Raji (cell line): ENCODE measurements around the gene MIOX.

Experiments
- POLR2A ChIP-seq: IDR thresholded peaks from 2 replicates; pipeline ENCODE4 v1.6.1; 2011; ENCODE audit warnings: low read depth, low read length, control low read depth; ENCODE audit not compliant: insufficient read depth

Gene MIOX

GRCh38 chr22:50531546-50531961 lies 44.9 kb downstream of the MIOX start:
- peak; percentile 67 for TF ChIP-seq POLR2A

GRCh38 chr22:50531962-50532674 lies 45.5 kb downstream of the MIOX start:
- no peak; the same call in 1 of the 2 replicates for TF ChIP-seq POLR2A

- no peak for TF ChIP-seq POLR2A
These were observed 46.5 kb downstream of the MIOX start for GRCh38 chr22:50532824-50533796.

DNA sequence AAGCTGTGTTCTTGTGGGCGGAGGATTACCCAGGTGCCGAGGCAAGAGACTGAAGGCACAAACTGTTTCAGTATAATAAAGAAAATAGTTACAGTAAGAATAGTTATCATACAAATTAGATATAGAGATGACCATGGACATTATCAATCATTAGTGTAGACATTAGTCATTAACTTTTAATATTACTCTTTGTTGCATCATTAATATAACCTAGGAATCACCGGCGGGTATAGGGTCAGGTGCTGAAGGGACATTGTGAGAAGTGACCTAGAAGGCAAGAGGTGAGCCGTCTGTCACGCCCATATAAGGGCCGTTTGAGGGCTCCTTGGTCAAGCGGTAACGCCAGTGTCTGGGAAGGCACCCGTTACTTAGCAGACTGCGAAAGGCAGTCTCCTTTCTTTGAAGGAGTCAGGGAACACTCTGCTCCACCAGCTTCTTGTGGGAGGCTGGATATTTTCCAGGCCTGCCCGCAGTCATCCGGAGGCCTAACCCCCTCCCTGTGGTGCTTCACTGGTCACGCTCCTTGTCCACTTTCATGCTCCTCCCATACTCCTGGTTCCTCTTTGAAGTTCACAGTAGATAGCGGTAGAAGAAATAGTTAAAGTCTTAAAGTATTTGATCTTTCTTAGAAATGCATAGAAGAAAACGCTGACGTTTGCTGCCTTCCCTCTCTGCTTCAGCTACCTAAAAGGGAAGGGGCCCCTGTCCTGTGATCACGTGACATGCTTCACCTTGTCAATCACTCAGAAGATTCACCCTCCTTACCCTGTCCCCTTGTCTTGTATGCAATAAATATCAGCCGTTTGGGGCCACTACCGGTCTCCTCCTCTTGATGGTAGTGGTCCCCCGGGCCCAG lies 47.4 kb downstream of the MIOX start:
- TF ChIP-seq POLR2A = peak; percentile 64

DNA sequence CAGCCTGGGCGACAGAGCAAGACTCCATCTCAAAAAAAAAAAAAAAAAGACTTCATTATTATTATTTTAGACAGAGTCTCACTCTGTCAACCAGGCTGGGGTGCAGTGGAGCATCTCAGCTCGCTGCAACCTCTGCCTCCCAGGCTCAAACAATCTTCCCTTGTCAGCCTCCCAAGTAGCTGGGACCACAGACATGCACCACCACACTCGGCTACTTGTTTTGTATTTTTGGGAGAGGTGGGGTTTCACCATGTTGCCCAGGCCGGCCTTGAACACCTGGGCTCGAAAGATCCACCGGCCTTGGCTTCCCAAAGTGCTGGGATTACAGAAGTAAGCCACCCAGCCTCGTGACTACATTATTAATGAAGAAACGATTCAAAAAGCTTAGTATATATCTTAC lies 48.5 kb downstream of the MIOX start:
- peak; percentile 53 for TF ChIP-seq POLR2A

DNA sequence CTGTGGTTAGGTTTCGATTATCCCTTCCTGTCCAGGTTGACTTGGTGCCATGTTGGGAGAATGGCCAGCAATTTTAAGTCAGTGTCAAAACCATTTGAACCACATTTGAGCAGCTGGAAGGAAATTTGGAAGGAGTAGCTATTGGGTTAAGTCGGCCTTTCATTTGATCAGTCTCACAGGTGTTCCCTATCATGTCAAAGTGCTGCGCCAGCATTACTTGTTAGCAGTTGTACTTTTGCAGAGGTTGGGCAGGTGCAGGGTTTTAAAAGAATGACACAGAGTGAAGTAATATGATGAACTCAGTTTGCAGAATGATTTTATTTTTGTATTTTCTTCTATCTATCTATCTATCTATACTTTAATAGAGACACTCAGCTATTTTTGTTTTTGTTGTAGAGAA lies 49.6 kb downstream of the MIOX start:
- no peak for TF ChIP-seq POLR2A

GRCh38 chr22:50537765-50538164 lies 51.1 kb downstream of the MIOX start:
- no peak for TF ChIP-seq POLR2A
